IMR-90 (cell line): ENCODE data around the gene PDLIM1. TPM values are rescaled to one million over a fixed set of nuclear protein-coding genes. Genes with fewer than 3 reads are reported as not detected.

Experiments
- ATAC-seq: fragments of 200-7000 bp; cut with Tn5 transposase; 2 replicates; pipeline ENCODE4 v1.9.1; 2020; ENCODE audit warnings: low read depth, mild to moderate bottlenecking, moderate library complexity
- BruUV-seq: library from RNA; stranded (reverse); fragments of 400-500 nt; replicated peaks from 2 replicates; lab custom pipeline; 2021; lab: Mats Ljungman, UMichigan
- CTCF ChIA-PET: fragments of 300-600 bp; formaldehyde crosslinking; extraction: SDS; loops from one replicate; lab custom pipeline; 2021; ENCODE audit warnings: antibody characterized with exemption; lab: Yijun Ruan, JAX
- POLR2A ChIA-PET: fragments of 300-600 bp; sonication (Branson Sonifier 250); formaldehyde crosslinking; loops from one replicate; lab custom pipeline; 2022; ENCODE audit warnings: antibody characterized with exemption; ENCODE audit not compliant: unreplicated experiment; lab: Charles Lee
- DNase-seq: peaks from one replicate; pipeline ENCODE4 v3.0.0; 2013
- H2AFZ ChIP-seq: replicated peaks from 2 replicates; pipeline ENCODE3; 2013; ENCODE audit warnings: low read length, mild to moderate bottlenecking; ENCODE audit not compliant: poor library complexity
- H2AK5ac ChIP-seq: 2 replicates; pipeline ENCODE4 v1.6.1; 2013; ENCODE audit warnings: low read depth, low read length, inconsistent platforms
- H2AK9ac ChIP-seq: replicated peaks from 2 replicates; pipeline ENCODE3; 2013; ENCODE audit warnings: mild to moderate bottlenecking, low read depth, low read length, moderate library complexity; ENCODE audit not compliant: poor library complexity
- H2BK120ac ChIP-seq: 2 replicates; pipeline ENCODE4 v1.6.1; 2013; ENCODE audit warnings: low read depth, low read length, inconsistent platforms
- H2BK15ac ChIP-seq: 3 replicates; pipeline ENCODE4 v1.6.1; 2013; ENCODE audit warnings: low read depth, low read length, inconsistent platforms
- H2BK20ac ChIP-seq: 2 replicates; pipeline ENCODE4 v1.6.1; 2013; ENCODE audit warnings: low read depth, mild to moderate bottlenecking, inconsistent platforms, low read length, moderate library complexity
- H2BK5ac ChIP-seq: 2 replicates; pipeline ENCODE4 v1.6.1; 2013; ENCODE audit warnings: mild to moderate bottlenecking, low read depth, low read length, inconsistent platforms; ENCODE audit not compliant: poor library complexity, severe bottlenecking
- H3K14ac ChIP-seq: replicated peaks from 2 replicates; pipeline ENCODE4 v1.6.1; 2013; ENCODE audit warnings: low read depth, low read length, inconsistent platforms
- H3K18ac ChIP-seq: 2 replicates; pipeline ENCODE4 v1.6.1; 2013; ENCODE audit warnings: low read depth, low read length, control low read depth
- H3K23ac ChIP-seq: 2 replicates; pipeline ENCODE4 v1.6.1; 2013; ENCODE audit warnings: low read depth, low read length, inconsistent platforms
- H3K27ac ChIP-seq: 2 replicates; pipeline ENCODE4 v1.5.1; 2013; ENCODE audit warnings: mild to moderate bottlenecking, control low read depth, low read length; ENCODE audit not compliant: insufficient read depth
- H3K27me3 ChIP-seq: 2 replicates; pipeline ENCODE4 v1.6.1; 2013; ENCODE audit warnings: low read length; ENCODE audit not compliant: control insufficient read depth, insufficient read depth
- H3K36me3 ChIP-seq: 2 replicates; pipeline ENCODE4 v1.6.1; 2013; ENCODE audit warnings: low read length, mixed read lengths; ENCODE audit not compliant: control insufficient read depth, insufficient read depth
- H3K4ac ChIP-seq: 2 replicates; pipeline ENCODE4 v1.6.1; 2013; ENCODE audit warnings: low read depth, low read length, inconsistent platforms
- H3K4me1 ChIP-seq: 2 replicates; pipeline ENCODE4 v1.6.1; 2013; ENCODE audit warnings: low read length, mixed read lengths; ENCODE audit not compliant: control insufficient read depth, insufficient read depth
- H3K4me2 ChIP-seq: 2 replicates; pipeline ENCODE4 v1.6.1; 2013; ENCODE audit warnings: low read depth, mild to moderate bottlenecking, control low read depth, low read length, moderate library complexity
- H3K4me3 ChIP-seq: 2 replicates; pipeline ENCODE4 v1.5.1; 2013; ENCODE audit warnings: low read depth, mild to moderate bottlenecking, control low read depth, low read length, moderate library complexity; ENCODE audit not compliant: insufficient read depth
- H3K56ac ChIP-seq: 2 replicates; pipeline ENCODE4 v1.6.1; 2013; ENCODE audit warnings: low read length, inconsistent platforms; ENCODE audit not compliant: insufficient read depth; ENCODE audit errors: extremely low read depth
- H3K79me1 ChIP-seq, 2 experiments: 2 replicates each; pipeline ENCODE4 v1.6.1; 2013; ENCODE audit warnings: low read length in 2 of 2, inconsistent platforms in 1 of 2, low read depth in 1 of 2
- H3K9ac ChIP-seq: 2 replicates; pipeline ENCODE4 v1.6.1; 2013; ENCODE audit warnings: low read depth, low read length, control low read depth
- H3K9me1 ChIP-seq: 2 replicates; pipeline ENCODE4 v1.6.1; 2013; ENCODE audit warnings: low read length, inconsistent platforms; ENCODE audit not compliant: insufficient read depth
- H3K9me3 ChIP-seq: 2 replicates; pipeline ENCODE4 v1.6.1; 2013; ENCODE audit warnings: low read length; ENCODE audit not compliant: control insufficient read depth, insufficient read depth
- H4K20me1 ChIP-seq: 2 replicates; pipeline ENCODE4 v1.6.1; 2013; ENCODE audit warnings: low read length, inconsistent platforms; ENCODE audit not compliant: insufficient read depth
- H4K5ac ChIP-seq: 2 replicates; pipeline ENCODE4 v1.6.1; 2013; ENCODE audit warnings: mild to moderate bottlenecking, low read depth, low read length, control low read depth
- H4K8ac ChIP-seq, 2 experiments: 2 replicates each; pipeline ENCODE4 v1.6.1; 2013; ENCODE audit warnings: low read depth in 2 of 2, low read length in 2 of 2, control low read depth in 1 of 2, inconsistent platforms in 1 of 2
- H4K91ac ChIP-seq: 2 replicates; pipeline ENCODE4 v1.6.1; 2013; ENCODE audit warnings: low read depth, low read length, inconsistent platforms; ENCODE audit not compliant: insufficient read depth
- BHLHE40 ChIP-seq: fragments of 150-350 bp; IDR thresholded peaks from 2 replicates; pipeline ENCODE4 v1.6.1; 2016; ENCODE audit warnings: mild to moderate bottlenecking, low read depth, low read length
- CEBPB ChIP-seq: IDR thresholded peaks from 2 replicates; pipeline ENCODE4 v1.6.1; 2012; ENCODE audit warnings: low read depth, low read length, improper control_type of control experiment
- CHD1 ChIP-seq: IDR thresholded peaks from 2 replicates; pipeline ENCODE4 v1.6.1; 2012; ENCODE audit warnings: low read depth, low read length, improper control_type of control experiment
- FOS ChIP-seq: fragments of 150-350 bp; IDR thresholded peaks from 2 replicates; pipeline ENCODE4 v1.6.1; 2016; ENCODE audit warnings: low read depth, low read length
- MAFK ChIP-seq: IDR thresholded peaks from 2 replicates; pipeline ENCODE4 v1.6.1; 2012; ENCODE audit warnings: low read depth, low read length, improper control_type of control experiment
- MXI1 ChIP-seq: IDR thresholded peaks from 2 replicates; pipeline ENCODE4 v1.6.1; 2012; ENCODE audit warnings: low read depth, mild to moderate bottlenecking, low read length, moderate library complexity, borderline replicate concordance
- NFE2L2 ChIP-seq: fragments of 150-350 bp; IDR thresholded peaks from 2 replicates; pipeline ENCODE4 v1.6.1; 2016; ENCODE audit warnings: low read depth, mild to moderate bottlenecking, low read length
- POLR2A ChIP-seq: IDR thresholded peaks from 2 replicates; pipeline ENCODE4 v1.6.1; 2012; ENCODE audit warnings: mild to moderate bottlenecking, low read depth, low read length
- RAD21 ChIP-seq: IDR thresholded peaks from 2 replicates; pipeline ENCODE4 v1.6.1; 2012; ENCODE audit warnings: low read length, improper control_type of control experiment
- RCOR1 ChIP-seq: IDR thresholded peaks from 2 replicates; pipeline ENCODE4 v1.6.1; 2012; ENCODE audit warnings: mild to moderate bottlenecking, low read length, improper control_type of control experiment; ENCODE audit not compliant: insufficient replicate concordance
- RFX5 ChIP-seq: IDR thresholded peaks from 2 replicates; pipeline ENCODE4 v1.8.0; 2012; ENCODE audit warnings: low read depth, mild to moderate bottlenecking, low read length, moderate library complexity
- SMC3 ChIP-seq: fragments of 150-350 bp; IDR thresholded peaks from 2 replicates; pipeline ENCODE4 v1.6.1; 2016; ENCODE audit warnings: low read depth, mild to moderate bottlenecking, antibody characterized with exemption, low read length, moderate library complexity
- WGBS, 2 experiments: methylation state at CpG; one replicate each; pipeline versions ENCODE4 v1.1.5 to v1.1.7; 2013; ENCODE audit warnings: missing lambda C conversion rate in 2 of 2; ENCODE audit not compliant: insufficient read length in 1 of 2; ENCODE audit errors: extremely low coverage in 2 of 2; 5-methylcytosine and 5-hydroxymethylcytosine counted together
- dilution Hi-C: fragments of 300-500 bp; cut with HindIII; formaldehyde crosslinking; loops from one replicate; pipeline ENCODE4 v1.14.3; 2018; ENCODE audit warnings: low sequenced_read_pairs; ENCODE audit not compliant: unreplicated experiment
- in situ Hi-C: fragments of 300-500 bp; cut with MboI; formaldehyde crosslinking; loops from 3 replicates; pipeline ENCODE4 v1.14.3; 2019; ENCODE audit warnings: low sequenced_read_pairs, inconsistent platforms, mixed read lengths
- intact Hi-C: fragments of 100-400 bp; cut with micrococcal nuclease; formaldehyde crosslinking; loops from 2 replicates; pipeline ENCODE4 v1.10.0; 2022
- polyA plus RNA-seq, 3 experiments: library from polyadenylated mRNA; depleted of rRNA; stranded (reverse); fragments of >200 nt; gene quantifications; 2 replicates each; pipeline ENCODE4 v1.2.3, GENCODE V29; 2012; ENCODE audit warnings: low replicate concordance in 1 of 3
- total RNA-seq: library from RNA; depleted of rRNA; stranded (reverse); fragments of >200 nt; gene quantifications from 2 replicates; pipeline ENCODE4 v1.2.3, GENCODE V29; 2012
- TF ChIP-seq, protein P1 (sequence below): fragments of 150-350 bp; IDR thresholded peaks from 2 replicates; pipeline ENCODE4 v1.6.1; 2016; ENCODE audit warnings: low read depth, mild to moderate bottlenecking, low read length, moderate library complexity, borderline replicate concordance
- TF ChIP-seq, protein P2 (sequence below): conservative IDR thresholded peaks from 2 replicates; pipeline ENCODE4 v1.5.1; 2012; ENCODE audit warnings: mild to moderate bottlenecking, low read depth, low read length, improper control_type of control experiment
- TF ChIP-seq, protein P3 (sequence below): fragments of 150-350 bp; IDR thresholded peaks from 2 replicates; pipeline ENCODE4 v1.6.1; 2017; ENCODE audit warnings: mild to moderate bottlenecking, antibody characterized with exemption, low read length, low read depth

Gene PDLIM1
- total and polyA plus RNA-seq, 2 of the 4 experiments (the other 2 are of a cell fraction), result 30.1 to 187 TPM

DNA sequence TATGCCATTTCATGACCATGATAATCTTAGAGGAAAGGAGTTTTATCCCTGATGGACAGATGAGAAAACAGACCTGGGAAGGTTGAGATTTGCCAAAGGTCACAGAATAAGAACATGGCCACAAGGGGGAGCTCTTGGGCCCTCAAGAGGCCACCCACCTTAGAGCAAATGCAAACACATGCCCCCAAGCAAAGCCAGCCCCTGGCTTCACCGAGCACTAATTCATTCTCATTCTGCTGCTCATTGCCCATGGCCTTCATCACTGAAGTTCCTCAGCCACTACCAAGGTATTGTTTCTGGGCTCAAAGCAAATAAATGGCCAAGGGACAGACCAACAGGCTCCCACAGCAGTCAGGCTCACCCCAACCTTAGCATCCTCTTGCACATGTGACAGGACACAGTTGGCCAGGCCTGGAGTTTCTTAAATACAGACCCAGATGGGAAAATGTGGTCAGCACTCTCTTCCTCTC, 44.2 kb downstream of the PDLIM1 start:
- H3K56ac ChIP-seq, result peak overlapping the region; percentile 65
- H3K9ac ChIP-seq, result peak overlapping the region; percentile 41; the same call in 1 of the 2 replicates
- intact Hi-C loops, result loop anchor here (1.0 to 2.0 kb wide), 5 partner anchors 32 to 354 kb away; no protein-coding TSS in a partner anchor
- H2AK5ac ChIP-seq, result peak overlapping the region; percentile 94
- peak overlapping the region; percentile 93 for H2BK20ac ChIP-seq
- peaks cover 26% of the 10 kb centered on the region for H4K20me1 ChIP-seq
- H4K8ac ChIP-seq, result peak overlapping the region; percentile 35 to 86; a peak in 3 of 4 replicates
- H2BK15ac ChIP-seq, result peak overlapping the region; percentile 67; the same call in 1 of the 3 replicates
- peak overlapping the region; percentile 91 for H2BK5ac ChIP-seq
- dilution Hi-C loops, result no loop called here
- H3K4ac ChIP-seq, result peak overlapping the region; percentile 97
- H3K18ac ChIP-seq, result peak overlapping the region; percentile 30
- H2AK9ac ChIP-seq, result peak overlapping the region; percentile 93
- H3K27me3 ChIP-seq, result no peaks in the 10 kb centered on the region
- ChIA-PET POLR2A (interaction anchor here (0.7 to 1.3 kb wide), 2 partner anchors 37 to 116 kb away, joined by 4 to 6 read pairs; no protein-coding TSS in a partner anchor), CTCF (interaction anchor here (0.6 to 3.4 kb wide), 10 partner anchors 9 to 116 kb away, joined by 3 to 29 read pairs (median 4); no protein-coding TSS in a partner anchor)
- in situ Hi-C loops, result no loop called here
- H3K79me1 ChIP-seq, result peaks cover 35 to 64% of the 10 kb centered on the region in 2 experiments; a peak in 3 of 4 replicates
- H2AFZ ChIP-seq, result peak overlapping the region; percentile 47
- peak overlapping the region; percentile 95 for H3K23ac ChIP-seq
- peak overlapping the region; percentile 91 for H4K91ac ChIP-seq
- H3K14ac ChIP-seq, result peak overlapping the region; percentile 93
- H3K4me3 ChIP-seq, result no peak overlapping the region
- ATAC-seq, result peak; percentile 52
- H3K4me1 ChIP-seq, result peaks cover 30% of the 10 kb centered on the region
- H3K9me3 ChIP-seq, result no peaks in the 10 kb centered on the region
- peak overlapping the region; percentile 47 for H4K5ac ChIP-seq
- H3K27ac ChIP-seq, result peak overlapping the region; percentile 86
- no TSS peak for BruUV-seq
- WGBS, 2 experiments, result no CpG with 5 or more reads among the region's 1 CpG
- H3K4me2 ChIP-seq, result peak overlapping the region; percentile 17; the same call in 1 of the 2 replicates
- peak; percentile 81 for DNase-seq
- H3K9me1 ChIP-seq, result peaks cover 23% of the 10 kb centered on the region
- H2BK120ac ChIP-seq, result peak overlapping the region; percentile 93
- peaks cover 47% of the 10 kb centered on the region for H3K36me3 ChIP-seq
- TF ChIP-seq CEBPB, result no peak
- TF ChIP-seq, protein P1, sequence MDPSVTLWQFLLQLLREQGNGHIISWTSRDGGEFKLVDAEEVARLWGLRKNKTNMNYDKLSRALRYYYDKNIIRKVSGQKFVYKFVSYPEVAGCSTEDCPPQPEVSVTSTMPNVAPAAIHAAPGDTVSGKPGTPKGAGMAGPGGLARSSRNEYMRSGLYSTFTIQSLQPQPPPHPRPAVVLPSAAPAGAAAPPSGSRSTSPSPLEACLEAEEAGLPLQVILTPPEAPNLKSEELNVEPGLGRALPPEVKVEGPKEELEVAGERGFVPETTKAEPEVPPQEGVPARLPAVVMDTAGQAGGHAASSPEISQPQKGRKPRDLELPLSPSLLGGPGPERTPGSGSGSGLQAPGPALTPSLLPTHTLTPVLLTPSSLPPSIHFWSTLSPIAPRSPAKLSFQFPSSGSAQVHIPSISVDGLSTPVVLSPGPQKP, result no peak
- peak; percentile 31; the same call in 1 of the 2 replicates for TF ChIP-seq MXI1
- TF ChIP-seq RFX5, result no peak
- no peak for TF ChIP-seq CHD1
- no peak for TF ChIP-seq MAFK
- no peak for TF ChIP-seq RCOR1
- no peak for TF ChIP-seq BHLHE40
- 0 out of 2 replicates have a peak, but pooled peaks have one; percentile 39 for TF ChIP-seq POLR2A
- TF ChIP-seq, protein P2, sequence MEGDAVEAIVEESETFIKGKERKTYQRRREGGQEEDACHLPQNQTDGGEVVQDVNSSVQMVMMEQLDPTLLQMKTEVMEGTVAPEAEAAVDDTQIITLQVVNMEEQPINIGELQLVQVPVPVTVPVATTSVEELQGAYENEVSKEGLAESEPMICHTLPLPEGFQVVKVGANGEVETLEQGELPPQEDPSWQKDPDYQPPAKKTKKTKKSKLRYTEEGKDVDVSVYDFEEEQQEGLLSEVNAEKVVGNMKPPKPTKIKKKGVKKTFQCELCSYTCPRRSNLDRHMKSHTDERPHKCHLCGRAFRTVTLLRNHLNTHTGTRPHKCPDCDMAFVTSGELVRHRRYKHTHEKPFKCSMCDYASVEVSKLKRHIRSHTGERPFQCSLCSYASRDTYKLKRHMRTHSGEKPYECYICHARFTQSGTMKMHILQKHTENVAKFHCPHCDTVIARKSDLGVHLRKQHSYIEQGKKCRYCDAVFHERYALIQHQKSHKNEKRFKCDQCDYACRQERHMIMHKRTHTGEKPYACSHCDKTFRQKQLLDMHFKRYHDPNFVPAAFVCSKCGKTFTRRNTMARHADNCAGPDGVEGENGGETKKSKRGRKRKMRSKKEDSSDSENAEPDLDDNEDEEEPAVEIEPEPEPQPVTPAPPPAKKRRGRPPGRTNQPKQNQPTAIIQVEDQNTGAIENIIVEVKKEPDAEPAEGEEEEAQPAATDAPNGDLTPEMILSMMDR, result peak; percentile 77
- no peak for TF ChIP-seq NFE2L2
- no peak for TF ChIP-seq FOS
- peak; percentile 95 for TF ChIP-seq SMC3
- TF ChIP-seq, protein P3, sequence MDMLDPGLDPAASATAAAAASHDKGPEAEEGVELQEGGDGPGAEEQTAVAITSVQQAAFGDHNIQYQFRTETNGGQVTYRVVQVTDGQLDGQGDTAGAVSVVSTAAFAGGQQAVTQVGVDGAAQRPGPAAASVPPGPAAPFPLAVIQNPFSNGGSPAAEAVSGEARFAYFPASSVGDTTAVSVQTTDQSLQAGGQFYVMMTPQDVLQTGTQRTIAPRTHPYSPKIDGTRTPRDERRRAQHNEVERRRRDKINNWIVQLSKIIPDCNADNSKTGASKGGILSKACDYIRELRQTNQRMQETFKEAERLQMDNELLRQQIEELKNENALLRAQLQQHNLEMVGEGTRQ, result peak; percentile 19; the same call in 1 of the 2 replicates
- TF ChIP-seq RAD21, result peak; percentile 90
